ENCODE data around the gene SEMG2.

The SEMG2 gene, protein sequence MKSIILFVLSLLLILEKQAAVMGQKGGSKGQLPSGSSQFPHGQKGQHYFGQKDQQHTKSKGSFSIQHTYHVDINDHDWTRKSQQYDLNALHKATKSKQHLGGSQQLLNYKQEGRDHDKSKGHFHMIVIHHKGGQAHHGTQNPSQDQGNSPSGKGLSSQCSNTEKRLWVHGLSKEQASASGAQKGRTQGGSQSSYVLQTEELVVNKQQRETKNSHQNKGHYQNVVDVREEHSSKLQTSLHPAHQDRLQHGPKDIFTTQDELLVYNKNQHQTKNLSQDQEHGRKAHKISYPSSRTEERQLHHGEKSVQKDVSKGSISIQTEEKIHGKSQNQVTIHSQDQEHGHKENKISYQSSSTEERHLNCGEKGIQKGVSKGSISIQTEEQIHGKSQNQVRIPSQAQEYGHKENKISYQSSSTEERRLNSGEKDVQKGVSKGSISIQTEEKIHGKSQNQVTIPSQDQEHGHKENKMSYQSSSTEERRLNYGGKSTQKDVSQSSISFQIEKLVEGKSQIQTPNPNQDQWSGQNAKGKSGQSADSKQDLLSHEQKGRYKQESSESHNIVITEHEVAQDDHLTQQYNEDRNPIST

DNA sequence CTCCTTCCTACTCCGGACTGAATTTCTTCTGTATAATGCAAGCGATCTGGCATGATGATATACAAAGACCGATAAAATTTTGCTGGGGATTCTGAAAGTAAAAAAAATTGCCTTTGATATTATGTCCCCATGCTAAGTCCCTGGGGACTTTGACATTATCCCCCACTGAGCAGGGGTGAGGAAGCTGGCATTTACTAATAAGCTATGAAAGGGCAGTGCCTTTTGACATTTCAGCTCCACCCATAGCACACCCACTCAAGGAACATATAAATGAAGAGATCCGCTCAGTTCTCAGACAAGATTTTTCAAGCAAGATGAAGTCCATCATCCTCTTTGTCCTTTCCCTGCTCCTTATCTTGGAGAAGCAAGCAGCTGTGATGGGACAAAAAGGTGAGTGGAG is at the start of gene SEMG2:
Gene SEMG2, plus strand, starts transcription at position 298 of the 400 bp plus-strand sequence. Its CDS starts 17 bp downstream, at position 315.
- DNase-seq (ENCODE audit: low read depth): no peak

DNA sequence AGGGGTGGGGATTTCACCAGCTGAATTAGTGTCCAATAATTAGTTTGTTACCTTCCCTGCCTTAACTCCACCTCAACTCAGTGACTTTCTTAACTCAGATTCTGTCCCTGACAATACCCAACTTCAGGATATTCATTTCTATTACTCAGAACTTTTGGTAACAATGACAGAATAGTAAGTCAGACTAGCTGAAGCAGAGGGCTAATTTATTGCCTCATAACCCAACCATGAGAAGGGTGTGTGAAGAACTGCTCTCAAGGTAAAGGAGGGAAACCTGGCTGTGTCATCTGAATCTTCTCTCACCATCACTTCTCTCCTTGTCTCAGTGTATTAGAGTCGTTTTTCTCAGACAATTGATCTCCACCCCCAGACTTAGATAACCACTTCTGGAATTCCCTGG is 47.7 kb upstream of the SEMG2 start:
- DNase-seq (ENCODE audit: low read depth): no peak

DNA sequence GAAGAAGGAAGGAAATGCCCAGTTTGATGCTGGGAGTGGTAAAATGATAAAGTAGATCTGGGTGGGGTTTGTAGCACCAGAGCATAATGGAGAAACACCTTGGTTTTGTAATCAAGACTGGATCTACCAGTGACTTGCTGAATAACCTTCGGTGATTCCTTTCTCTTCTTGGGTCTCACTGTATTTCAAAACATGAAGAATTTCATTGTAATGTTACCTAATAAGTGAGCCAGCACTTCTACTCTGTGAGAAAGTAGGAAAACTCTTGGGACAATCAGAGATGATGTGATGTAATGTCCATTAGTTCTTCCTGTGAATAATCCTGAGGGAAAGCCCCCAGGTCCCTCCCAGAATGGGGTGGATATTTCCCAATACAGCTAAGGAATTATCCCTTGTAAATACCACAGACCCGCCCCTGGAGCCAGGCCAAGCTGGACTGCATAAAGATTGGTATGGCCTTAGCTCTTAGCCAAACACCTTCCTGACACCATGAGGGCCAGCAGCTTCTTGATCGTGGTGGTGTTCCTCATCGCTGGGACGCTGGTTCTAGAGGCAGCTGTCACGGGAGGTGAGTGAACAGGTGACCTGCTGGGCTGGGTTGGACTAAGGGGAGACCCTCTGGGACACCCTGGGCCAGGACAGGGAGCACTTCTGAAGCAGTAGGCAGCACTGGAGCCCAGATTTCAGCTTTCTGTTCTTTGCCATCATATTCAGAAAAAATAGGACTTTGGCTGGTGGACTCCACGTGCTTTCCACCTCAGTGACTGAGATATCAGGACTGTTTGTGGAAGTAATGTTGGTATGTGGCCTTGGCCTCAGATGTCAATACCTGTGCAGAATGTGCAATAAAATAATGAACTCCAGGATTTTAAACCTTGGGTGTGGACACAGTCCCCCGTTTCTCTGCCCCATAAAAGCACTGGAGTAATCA is 46.5 kb upstream of the SEMG2 start, which contains the start of gene PI3:
Gene PI3, plus strand, starts transcription at position 469 of the 931 bp plus-strand sequence. Its CDS starts 21 bp downstream, at position 490.
- DNase-seq (ENCODE audit: low read depth): no peak

DNA sequence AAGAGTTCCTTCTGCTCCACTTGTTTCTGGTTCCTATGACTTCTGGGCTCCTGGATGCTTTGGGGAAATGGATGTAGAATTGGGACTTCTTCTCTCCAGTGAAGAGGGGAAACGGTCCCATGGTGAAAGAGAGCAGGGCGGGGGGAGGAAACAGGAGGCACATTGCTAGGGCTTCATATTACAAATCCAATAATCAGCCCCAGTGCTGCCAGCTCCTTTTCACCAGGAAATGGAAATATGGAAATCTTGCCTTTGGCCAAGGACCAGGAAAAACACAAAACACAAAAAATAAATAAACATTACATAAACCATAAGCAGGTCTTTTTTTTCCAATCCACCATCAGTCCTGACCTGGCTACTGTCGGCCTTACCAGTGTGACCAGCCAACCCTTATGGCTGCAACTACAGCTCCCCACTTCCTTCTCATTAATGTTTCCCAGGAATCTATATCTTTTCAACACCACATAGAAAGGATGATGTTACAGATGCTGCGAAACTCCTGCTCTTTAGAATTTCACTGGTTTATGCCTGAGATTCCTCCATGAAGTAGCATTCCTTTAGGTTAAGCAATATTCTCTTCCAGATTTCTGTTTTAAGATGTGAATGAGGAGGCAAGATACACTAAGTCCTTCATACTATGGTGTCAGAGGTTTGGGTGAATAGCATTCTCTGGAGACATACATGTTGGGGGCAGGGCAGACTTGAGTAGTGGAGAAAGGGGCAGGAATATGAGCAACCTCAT is 44.5 kb upstream of the SEMG2 start:
- DNase-seq (ENCODE audit: low read depth): no peak

DNA sequence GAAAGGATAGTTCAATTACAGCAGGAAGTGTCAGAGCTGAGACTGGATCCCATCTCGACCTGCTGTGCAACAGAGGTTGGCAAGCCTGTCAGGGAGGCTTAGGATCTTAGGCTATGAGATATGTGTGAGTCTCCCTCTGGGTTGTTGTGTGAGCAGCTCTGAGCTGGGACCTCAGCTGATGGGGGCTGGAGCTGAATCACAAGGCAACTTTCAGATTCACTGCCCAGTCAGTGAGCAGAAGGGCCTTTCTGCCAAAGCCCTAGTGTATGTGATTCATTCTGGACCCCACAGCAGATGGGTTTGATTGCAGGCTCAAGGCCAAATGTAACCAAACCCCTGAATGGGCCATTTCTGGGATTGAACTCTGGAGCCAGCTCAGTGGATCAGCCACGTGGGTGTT is 42.0 kb upstream of the SEMG2 start:
- no peak for DNase-seq (ENCODE audit: low read depth)

DNA sequence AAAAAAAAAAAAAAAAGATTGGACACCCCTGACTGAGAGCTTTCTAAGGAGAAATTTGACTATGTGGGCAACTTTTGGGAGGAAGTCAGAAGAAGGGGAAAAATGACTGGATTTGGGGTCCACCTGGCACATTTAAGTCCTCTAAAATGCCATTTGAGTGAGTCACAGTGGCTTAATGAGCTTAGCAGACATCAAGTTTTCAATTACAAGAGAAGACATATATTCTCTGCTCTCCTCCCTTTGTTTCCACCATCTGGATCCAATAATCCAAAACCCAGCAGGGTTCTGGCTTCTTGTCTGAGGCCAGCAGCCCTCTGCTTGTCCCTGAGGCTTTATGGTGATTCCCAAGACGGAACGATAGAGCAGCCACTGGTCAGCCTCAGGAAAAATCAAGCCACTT is 39.5 kb upstream of the SEMG2 start:
- no peak for DNase-seq (ENCODE audit: low read depth)

DNA sequence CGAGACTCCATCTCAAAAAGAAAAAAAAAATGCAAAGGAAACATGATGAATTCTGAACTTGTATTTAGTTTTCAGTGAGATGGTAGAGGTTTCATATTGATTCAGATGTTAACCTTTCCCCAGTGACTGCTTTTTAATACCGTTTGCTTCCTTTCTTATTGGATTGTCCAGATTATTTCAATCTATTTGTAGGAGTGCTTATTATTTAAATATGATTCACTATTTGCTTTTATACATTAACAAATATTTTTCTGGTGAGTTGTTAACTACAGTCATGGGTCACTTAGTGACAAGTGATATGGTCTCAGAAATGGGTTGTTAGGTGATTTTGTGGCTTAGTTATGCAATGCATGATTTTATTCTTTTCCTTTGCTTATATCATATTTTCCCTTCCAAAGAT is 38.1 kb upstream of the SEMG2 start:
- no peak for DNase-seq (ENCODE audit: low read depth)

DNA sequence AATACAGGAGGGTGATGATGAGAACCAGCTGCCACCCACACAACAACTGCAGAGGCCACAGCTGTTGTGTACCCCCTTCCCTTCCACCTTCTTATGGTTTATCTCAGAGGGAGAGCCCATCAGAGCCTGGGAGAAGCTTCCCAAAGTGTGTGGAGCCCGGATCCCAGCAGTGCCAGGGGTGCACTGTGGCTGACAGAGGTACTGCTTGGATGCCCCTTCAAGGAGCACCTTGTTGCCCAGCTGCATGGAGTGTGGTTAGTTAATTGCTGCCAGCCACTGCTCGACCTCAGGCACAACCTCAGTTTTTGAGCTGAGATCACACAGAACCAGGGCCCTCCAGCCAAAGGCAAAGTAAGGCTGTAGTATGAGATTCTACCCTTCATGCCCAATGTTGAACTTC is 33.5 kb upstream of the SEMG2 start:
- no peak for DNase-seq (ENCODE audit: low read depth)

DNA sequence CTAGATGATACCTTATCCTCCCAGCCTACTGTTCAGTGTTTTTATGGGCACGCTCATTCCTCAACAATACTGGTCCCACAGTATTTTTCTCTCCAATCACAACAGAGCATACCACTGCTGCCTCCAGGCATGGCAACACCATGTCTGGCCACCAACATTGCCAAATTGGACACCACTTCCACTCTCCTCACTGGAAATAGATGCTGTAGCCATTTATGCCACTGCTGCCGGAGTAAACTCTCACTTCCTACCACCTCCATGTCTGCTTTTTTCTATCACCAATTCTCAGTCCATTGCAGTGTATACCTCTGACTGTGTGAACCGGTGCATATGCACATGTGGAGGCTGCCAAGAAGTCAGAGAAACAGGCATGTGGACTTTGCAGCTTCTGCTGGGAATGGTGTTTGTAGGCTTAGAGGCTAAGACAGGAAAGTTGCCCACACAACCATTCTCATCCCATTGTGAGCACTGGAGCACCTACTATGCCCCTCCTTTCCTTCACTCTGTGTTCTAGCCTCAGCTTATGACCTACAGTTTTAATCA is 32.0 kb upstream of the SEMG2 start:
- DNase-seq (ENCODE audit: low read depth): no peak

DNA sequence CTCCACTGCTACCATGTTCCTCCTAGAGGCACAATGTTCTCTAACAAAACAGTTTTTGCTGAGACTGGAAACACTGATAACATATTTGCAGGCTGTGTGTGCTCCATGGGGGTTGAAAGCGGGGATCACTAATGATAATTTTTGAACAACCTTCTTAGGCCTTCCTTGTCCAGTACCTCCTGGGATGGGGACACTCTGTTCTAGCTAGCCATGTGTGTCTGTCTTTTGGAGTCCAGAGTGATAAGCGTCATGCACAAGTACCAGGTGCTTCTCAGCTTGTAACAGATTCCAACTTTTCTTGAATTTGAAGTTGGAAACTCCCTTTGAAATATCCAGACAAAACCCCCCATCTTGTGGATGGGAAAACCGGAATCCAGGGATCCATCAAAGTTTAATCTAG is 31.3 kb upstream of the SEMG2 start:
- no peak for DNase-seq (ENCODE audit: low read depth)

DNA sequence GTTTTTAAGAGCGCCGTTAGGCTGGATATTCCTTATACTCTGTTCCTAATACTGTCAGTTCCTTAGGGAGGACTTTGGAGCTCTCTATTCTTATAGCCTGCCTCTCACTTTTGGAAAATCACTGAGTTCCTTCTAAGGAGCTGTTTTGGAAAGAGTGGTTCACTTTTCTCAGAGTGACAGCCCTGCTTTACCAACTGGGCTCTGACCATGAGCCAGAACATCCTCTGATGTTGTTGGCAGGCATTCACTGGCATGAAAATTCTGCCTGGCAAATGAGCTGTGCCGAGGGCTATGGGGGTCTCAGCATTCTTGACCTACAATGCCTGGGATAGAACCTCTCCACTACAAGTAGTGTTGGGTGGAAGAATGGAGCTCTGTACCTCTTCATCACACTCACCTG is 29.2 kb upstream of the SEMG2 start:
- no peak for DNase-seq (ENCODE audit: low read depth)

DNA sequence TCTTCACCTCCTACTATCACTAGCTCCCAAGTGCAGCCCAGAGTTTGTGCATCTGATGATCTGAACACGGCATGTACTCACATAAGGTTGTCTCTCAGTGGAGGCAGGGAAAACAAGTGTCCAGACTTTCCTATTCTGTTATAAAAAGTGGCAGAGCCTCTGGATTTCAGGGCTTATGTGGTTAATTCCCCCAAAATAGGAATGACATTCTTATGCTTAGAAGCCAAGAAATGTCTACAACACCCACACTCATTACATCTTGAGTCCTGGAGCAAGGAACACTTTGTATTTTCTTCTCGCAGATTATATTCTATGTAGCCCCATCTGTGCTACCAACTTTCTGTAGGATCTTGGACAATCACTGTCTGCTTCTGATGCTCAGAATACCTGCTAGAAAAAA is 27.8 kb upstream of the SEMG2 start:
- DNase-seq (ENCODE audit: low read depth): no peak

DNA sequence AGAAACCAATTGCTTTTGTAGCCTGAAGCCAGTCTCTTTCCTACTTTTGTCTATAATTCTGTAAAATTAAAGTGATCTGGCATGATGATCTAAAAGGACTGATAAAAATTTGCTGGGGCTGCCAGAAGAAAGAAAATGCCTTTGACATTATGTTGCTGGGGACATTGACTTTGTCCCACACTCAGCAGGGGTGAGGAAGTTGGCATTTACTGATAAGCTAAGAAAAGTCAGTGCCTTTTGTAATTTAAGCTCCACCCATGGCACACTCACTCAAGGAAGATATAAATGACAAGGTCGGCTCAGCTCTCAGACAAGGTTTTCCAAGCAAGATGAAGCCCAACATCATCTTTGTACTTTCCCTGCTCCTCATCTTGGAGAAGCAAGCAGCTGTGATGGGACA is 14.4 kb upstream of the SEMG2 start, which contains the start of gene SEMG1:
Gene SEMG1, plus strand, starts transcription at position 309 of the 400 bp plus-strand sequence. Its CDS starts 21 bp downstream, at position 330.
- no peak for DNase-seq (ENCODE audit: low read depth)

DNA sequence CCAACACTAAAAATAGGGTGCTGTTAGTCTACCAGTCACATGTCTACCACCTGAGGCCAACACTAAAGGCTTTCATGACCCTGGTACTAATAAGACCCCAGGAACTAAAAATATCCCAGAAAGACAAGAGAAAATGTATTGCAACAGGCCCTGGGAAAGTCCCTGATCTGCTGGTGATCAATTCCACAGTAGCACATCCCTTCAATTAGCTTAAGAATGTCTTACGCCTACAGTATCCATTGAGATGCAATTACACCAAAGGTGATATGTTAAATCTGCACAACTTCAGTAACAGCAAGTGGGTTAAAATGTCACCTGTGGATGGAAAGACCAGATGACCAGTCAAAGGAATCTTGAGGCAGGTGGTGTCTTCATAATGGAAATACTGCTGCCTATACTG is 11.2 kb upstream of the SEMG2 start:
- DNase-seq (ENCODE audit: low read depth): no peak

DNA sequence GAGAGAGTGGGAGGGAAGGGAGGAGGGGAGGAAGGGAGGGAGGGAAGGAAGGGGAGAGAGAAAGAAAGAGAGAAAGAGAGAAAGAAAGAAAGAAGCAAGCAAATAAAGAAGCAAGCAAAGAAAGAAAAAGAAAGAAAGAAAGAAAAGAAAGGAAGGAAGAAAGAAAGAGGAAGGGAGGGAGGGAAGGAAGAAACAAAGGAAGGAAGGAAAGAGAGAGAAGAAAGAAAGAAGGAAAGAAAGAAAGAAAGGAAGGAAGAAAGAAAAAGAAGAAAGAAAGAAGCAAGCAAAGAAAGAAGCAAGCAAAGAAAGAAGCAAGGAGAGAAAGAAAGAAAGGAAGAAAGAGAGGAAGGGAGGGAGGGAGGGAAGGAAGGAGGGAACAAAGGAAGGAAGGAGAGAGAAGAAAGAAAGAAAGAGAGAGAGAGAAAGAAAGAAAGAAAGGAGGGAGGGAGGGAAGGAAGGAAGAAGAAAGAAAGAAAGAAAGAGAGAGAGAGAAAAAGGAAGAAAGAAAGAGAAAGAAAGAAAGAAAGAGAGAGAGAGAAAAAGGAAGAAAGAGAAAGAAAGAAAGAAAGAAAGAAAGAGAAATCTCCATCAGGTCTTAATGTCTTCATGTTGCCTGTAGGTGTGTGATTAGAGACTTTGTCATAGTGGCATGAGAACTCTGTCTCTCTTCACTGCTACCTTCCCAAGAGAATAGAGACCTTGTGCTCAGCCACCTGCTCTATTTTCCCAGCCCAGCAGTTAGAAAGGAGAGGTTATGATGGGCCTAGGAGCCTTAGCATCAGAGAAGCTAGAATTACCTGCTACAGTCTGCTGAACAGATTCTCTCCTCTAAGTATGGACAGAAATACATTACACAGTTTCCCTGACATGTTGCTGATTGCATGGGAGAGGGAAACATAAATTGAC is 9.4 kb upstream of the SEMG2 start:
- no peak for DNase-seq (ENCODE audit: low read depth)

DNA sequence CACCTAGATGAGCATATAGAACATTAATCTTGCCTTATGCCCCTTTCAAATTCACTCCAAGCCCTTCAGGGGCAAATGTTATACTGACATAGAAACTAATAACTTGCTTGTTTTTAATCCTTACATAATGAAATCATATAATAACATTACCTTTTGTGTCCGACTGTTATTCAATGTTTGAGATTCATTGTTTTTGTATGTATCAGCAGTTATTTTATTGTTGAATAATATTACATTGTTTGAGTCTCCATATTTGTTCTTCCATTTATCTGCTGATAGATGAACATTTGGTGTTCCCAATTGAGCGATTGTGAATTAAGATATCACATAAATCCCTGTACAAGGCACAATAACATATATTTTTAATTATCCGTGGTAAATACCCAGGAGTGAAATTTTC is 8.3 kb upstream of the SEMG2 start:
- DNase-seq (ENCODE audit: low read depth): no peak

DNA sequence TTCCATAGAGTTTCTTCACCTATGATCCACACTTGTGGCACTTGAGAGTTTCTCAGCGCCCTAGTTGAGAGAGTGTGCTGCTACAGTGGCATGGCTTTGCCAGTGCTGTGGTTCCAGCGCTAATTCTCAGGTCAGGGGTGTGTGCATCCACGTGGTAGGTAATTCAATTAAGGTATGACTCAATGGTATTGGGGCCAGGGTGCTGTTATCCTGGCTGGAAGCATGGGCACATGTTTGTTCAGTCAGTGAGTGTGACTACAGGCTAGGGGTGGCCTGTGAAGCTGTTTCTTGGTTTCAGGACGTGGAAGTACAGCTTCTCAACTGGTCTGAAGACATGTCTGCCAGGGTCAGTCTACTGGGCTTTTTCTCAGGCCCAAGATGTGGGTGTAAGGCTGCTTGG is 3.0 kb upstream of the SEMG2 start:
- DNase-seq (ENCODE audit: low read depth): no peak

DNA sequence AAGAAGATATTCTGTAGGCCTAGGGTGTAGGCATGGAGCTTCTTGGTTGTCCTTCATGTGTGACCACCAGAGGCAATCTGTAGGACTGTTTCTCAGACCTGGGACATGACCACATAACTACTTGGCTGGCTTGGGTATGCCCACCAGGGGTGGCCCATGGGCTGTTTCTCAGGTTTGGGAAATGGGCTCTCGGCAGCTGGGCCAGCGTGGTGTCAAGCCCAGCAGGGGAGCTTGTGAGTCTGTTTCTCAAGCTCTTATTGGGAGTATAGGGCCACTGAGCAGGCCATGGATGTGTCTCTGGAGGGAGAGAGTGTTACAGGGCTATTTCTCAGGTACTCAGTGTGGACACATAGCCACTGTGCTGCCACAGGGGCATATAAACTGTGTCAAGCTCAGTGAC is 2.5 kb upstream of the SEMG2 start:
- DNase-seq (ENCODE audit: low read depth): no peak

DNA sequence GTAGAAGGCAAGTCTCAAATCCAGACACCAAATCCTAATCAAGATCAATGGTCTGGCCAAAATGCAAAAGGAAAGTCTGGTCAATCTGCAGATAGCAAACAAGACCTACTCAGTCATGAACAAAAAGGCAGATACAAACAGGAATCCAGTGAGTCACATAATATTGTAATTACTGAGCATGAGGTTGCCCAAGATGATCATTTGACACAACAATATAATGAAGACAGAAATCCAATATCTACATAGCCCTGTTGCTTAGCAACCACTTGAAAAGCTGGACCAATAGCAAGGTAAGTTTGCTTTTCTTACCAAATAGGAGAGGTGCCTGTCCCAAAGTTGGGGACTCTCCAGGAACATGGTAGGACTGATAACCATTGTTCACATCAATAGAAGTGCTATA is 2.0 kb downstream of the SEMG2 start:
- DNase-seq (ENCODE audit: low read depth): no peak

DNA sequence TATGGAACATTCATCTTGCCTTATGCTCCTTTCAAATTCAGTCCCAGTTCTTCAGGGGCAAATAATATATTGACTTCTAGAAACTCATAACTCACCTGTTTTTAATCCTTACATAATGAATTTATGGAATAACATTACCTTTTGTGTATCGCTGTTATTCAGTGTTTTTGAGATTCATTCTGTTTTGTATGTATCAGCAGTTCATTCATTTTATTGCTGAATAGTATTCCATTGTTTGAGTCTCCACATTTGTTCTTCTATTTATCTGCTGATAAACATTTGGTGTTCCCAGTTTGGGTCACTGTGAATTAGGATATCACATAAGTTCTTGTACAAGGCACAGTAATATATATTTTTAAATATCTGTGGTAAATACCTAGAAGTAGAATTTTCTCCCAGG is 5.1 kb downstream of the SEMG2 start:
- no peak for DNase-seq (ENCODE audit: low read depth)

Measured in T-helper 22 cell (primary cell).